Measurements from ENCODE around the gene SACM1L.

SACM1L gene

DNA sequence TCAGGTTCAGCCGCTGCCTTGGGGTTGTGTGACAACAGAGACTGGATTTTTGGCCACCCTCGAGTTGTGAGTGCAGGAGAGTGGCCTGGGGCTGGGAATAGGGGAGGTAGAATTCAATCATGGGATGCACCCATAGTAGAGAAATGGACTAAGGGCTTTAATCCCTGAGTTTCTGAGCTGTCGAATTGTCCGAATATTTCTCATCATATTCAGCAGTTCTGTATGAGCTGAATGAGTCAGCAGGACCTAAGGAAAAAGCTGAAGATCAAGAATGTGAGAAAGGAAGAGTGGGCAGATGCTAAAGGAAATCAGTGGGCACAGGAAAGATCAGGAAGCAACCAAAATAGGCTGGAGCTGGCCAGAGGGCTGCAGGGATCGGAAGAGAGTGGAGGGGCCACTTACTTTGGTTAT is 44.4 kb upstream of the SACM1L start:
- Histone ChIP-seq H3F3A (ENCODE audit: low read depth) (no peaks in the 10 kb centered on the region), H3K79me2 (ENCODE audit: insufficient read depth, low read length) (peaks cover 76% of the 10 kb centered on the region), H3K27me3 (ENCODE audit: insufficient read depth, low read length, poor library complexity, severe bottlenecking) (no peaks in the 10 kb centered on the region), H3K9ac (ENCODE audit: low read depth, low read length, poor library complexity, severe bottlenecking) (no peak overlapping the region), H3K4me2 (ENCODE audit: low read depth, low read length, poor library complexity, severe bottlenecking) (no peak overlapping the region), H3K4me1 (ENCODE audit: insufficient read depth, low read length, poor library complexity, severe bottlenecking) (peaks cover 31% of the 10 kb centered on the region), H3K36me3 (ENCODE audit: insufficient read depth, low read length) (peaks cover 66% of the 10 kb centered on the region), H3K9me3 (ENCODE audit: insufficient read depth, low read depth, low read length) (0 out of 2 replicates have a peak, but pooled peaks cover 3% of the 10 kb centered on the region), H2AFZ (ENCODE audit: low read length) (no peak overlapping the region), H3K4me3 (ENCODE audit: low read length, poor library complexity, severe bottlenecking) (no peak overlapping the region), H3K9me2 (replicated peaks; ENCODE audit: low read depth, low read length) (no peaks in the 10 kb centered on the region), H4K20me1 (ENCODE audit: insufficient read depth, low read length, poor library complexity, severe bottlenecking) (no peaks in the 10 kb centered on the region)
- TF ChIP-seq, protein P1, sequence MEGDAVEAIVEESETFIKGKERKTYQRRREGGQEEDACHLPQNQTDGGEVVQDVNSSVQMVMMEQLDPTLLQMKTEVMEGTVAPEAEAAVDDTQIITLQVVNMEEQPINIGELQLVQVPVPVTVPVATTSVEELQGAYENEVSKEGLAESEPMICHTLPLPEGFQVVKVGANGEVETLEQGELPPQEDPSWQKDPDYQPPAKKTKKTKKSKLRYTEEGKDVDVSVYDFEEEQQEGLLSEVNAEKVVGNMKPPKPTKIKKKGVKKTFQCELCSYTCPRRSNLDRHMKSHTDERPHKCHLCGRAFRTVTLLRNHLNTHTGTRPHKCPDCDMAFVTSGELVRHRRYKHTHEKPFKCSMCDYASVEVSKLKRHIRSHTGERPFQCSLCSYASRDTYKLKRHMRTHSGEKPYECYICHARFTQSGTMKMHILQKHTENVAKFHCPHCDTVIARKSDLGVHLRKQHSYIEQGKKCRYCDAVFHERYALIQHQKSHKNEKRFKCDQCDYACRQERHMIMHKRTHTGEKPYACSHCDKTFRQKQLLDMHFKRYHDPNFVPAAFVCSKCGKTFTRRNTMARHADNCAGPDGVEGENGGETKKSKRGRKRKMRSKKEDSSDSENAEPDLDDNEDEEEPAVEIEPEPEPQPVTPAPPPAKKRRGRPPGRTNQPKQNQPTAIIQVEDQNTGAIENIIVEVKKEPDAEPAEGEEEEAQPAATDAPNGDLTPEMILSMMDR (conservative IDR thresholded peaks at IDR 0.05; ENCODE audit: low read length) = no peak

DNA sequence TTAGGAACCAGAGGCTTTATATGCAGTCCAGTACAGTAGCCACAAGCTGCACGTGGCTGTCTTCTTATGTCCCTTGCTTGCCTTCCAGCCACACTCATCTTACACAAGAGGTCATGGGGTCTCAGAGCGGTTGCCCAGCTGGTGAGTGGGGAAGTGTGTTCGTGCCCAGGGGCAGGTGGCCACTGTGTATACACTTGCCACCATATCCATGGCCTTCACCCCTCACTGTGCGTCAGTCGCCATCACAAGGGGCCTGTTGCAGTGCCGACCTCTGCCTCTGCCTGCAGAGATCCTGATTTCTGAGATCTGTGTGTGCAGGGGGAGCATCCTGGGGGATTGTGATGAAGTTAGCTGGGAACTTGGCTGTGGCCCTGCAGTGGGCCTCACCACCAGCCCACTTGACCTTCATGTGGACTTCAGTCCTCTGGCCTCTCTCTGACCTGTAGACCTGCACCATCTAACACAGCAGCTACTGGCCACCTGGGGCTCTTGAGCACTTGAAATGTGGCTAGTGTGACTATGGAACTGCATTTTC is 43.1 kb upstream of the SACM1L start:
- Histone ChIP-seq H3F3A (ENCODE audit: low read depth) (no peaks in the 10 kb centered on the region), H2AFZ (ENCODE audit: low read length) (no peak overlapping the region)

DNA sequence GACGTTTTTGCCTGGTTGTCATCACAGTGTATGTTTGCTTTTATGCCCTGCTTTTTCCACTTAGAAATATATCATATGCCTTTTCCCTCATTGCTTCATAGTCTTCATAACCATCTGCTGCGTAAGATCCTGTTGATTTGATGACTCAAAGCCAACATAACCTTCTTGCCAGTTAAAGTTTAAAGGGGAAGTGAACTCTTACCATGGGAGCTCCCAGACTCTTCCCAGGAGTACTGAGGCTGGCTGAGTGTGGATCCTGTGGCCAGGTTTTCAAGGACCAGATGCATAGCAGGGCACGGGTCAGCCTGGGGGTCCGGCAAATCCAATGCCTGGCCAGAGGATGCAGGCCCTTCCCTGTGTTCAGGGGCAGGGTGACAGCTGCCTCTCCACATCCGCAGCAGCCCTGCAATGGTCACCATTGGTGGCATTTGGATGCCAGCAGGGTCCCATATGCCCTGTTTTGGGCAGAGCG is 42.0 kb upstream of the SACM1L start:
- TF ChIP-seq EZH2phosphoT487 (IDR thresholded peaks at IDR 0.05; ENCODE audit: borderline replicate concordance) = no peak
- TF ChIP-seq, protein P1 (conservative IDR thresholded peaks at IDR 0.05; ENCODE audit: low read length) = no peak
- Histone ChIP-seq H3K4me2 (ENCODE audit: low read depth, low read length, poor library complexity, severe bottlenecking) (peak overlapping the region; percentile 6), H3K4me1 (ENCODE audit: insufficient read depth, low read length, poor library complexity, severe bottlenecking) (peaks cover 22% of the 10 kb centered on the region), H3F3A (ENCODE audit: low read depth) (no peaks in the 10 kb centered on the region), H3K9me2 (replicated peaks; ENCODE audit: low read depth, low read length) (no peaks in the 10 kb centered on the region), H4K20me1 (ENCODE audit: insufficient read depth, low read length, poor library complexity, severe bottlenecking) (no peaks in the 10 kb centered on the region), H2AFZ (ENCODE audit: low read length) (no peak overlapping the region), H3K9ac (ENCODE audit: low read depth, low read length, poor library complexity, severe bottlenecking) (no peak overlapping the region), H3K27me3 (ENCODE audit: insufficient read depth, low read length, poor library complexity, severe bottlenecking) (no peaks in the 10 kb centered on the region), H3K4me3 (ENCODE audit: low read length, poor library complexity, severe bottlenecking) (no peak overlapping the region), H3K9me3 (ENCODE audit: insufficient read depth, low read depth, low read length) (peaks cover 6% of the 10 kb centered on the region; the same call in 1 of the 2 replicates), H3K36me3 (ENCODE audit: insufficient read depth, low read length) (peaks cover 52% of the 10 kb centered on the region), H3K79me2 (ENCODE audit: insufficient read depth, low read length) (peaks cover 70% of the 10 kb centered on the region)

More for the DNA sequence above, 43.1 kb upstream of the SACM1L start:
- Histone ChIP-seq H3K27me3 (ENCODE audit: insufficient read depth, low read length, poor library complexity, severe bottlenecking) (no peaks in the 10 kb centered on the region), H4K20me1 (ENCODE audit: insufficient read depth, low read length, poor library complexity, severe bottlenecking) (no peaks in the 10 kb centered on the region), H3K4me3 (ENCODE audit: low read length, poor library complexity, severe bottlenecking) (no peak overlapping the region), H3K4me1 (ENCODE audit: insufficient read depth, low read length, poor library complexity, severe bottlenecking) (peaks cover 19% of the 10 kb centered on the region), H3K79me2 (ENCODE audit: insufficient read depth, low read length) (peaks cover 67% of the 10 kb centered on the region), H3K9ac (ENCODE audit: low read depth, low read length, poor library complexity, severe bottlenecking) (no peak overlapping the region), H3K9me3 (ENCODE audit: insufficient read depth, low read depth, low read length) (peaks cover 6% of the 10 kb centered on the region; the same call in 1 of the 2 replicates), H3K9me2 (replicated peaks; ENCODE audit: low read depth, low read length) (no peaks in the 10 kb centered on the region), H3K4me2 (ENCODE audit: low read depth, low read length, poor library complexity, severe bottlenecking) (no peak overlapping the region), H3K36me3 (ENCODE audit: insufficient read depth, low read length) (peaks cover 61% of the 10 kb centered on the region)
- no peak for TF ChIP-seq EZH2phosphoT487 (IDR thresholded peaks at IDR 0.05; ENCODE audit: borderline replicate concordance)
- TF ChIP-seq, protein P1 (conservative IDR thresholded peaks at IDR 0.05; ENCODE audit: low read length) = no peak
